HEK293 (cell line): ENCODE data around the gene KIAA0753.

Experiments
- CTCF ChIA-PET: fragments of 350-600 bp; formaldehyde crosslinking; extraction: SDS; loops from one replicate; lab custom pipeline; 2021; ENCODE audit warnings: antibody characterized with exemption; lab: Yijun Ruan, JAX
- POLR2A ChIA-PET: fragments of 300-600 bp; formaldehyde crosslinking; extraction: SDS; loops from one replicate; lab custom pipeline; 2020; ENCODE audit warnings: antibody characterized with exemption, inconsistent platforms; lab: Yijun Ruan, JAX
- H3K27ac ChIP-seq: fragments of 200-500 bp; sonication (Bioruptor generic); 2 replicates; pipeline ENCODE4 v1.5.1; 2014; ENCODE audit warnings: low read depth, low read length, control low read depth, inconsistent platforms; ENCODE audit errors: extremely low read depth
- H3K36me3 ChIP-seq, 2 experiments: fragments of 200-500 bp in 1 of 2; sonication (Bioruptor generic) in 1 of 2; 1 replicate in 1 of 2; 2 replicates in 1 of 2; pipeline ENCODE4 v1.5.1; 2014 to 2017; ENCODE audit warnings: inconsistent platforms in 2 of 2, low read length in 2 of 2; ENCODE audit not compliant: control insufficient read depth in 2 of 2, insufficient read depth in 1 of 2
- H3K4me1 ChIP-seq: fragments of 200-500 bp; sonication (Bioruptor generic); 2 replicates; pipeline ENCODE4 v1.5.1; 2014; ENCODE audit warnings: mild to moderate bottlenecking, low read length, inconsistent platforms; ENCODE audit not compliant: control insufficient read depth, insufficient read depth
- H3K4me3 ChIP-seq: 2 replicates; pipeline ENCODE4 v1.5.1; 2011; ENCODE audit warnings: low read depth, mild to moderate bottlenecking, control low read depth, low read length, moderate library complexity
- H3K9me3 ChIP-seq: fragments of 200-500 bp; sonication (Bioruptor generic); 2 replicates; pipeline ENCODE4 v1.5.1; 2014; ENCODE audit warnings: low read depth, low read length, inconsistent platforms; ENCODE audit not compliant: control insufficient read depth, insufficient read depth
- BCL11A ChIP-seq: fragments of 450-650 bp; formaldehyde crosslinking; IDR thresholded peaks from 2 replicates; pipeline ENCODE4 v1.5.1; 2016; ENCODE audit warnings: low read depth, missing biosample characterization, missing genetic modification characterization
- FEZF1 ChIP-seq: fragments of 450-650 bp; formaldehyde crosslinking; IDR thresholded peaks from 2 replicates; pipeline ENCODE4 v1.5.1; 2016; ENCODE audit warnings: missing biosample characterization, missing genetic modification characterization
- GLI2 ChIP-seq: fragments of 450-650 bp; formaldehyde crosslinking; IDR thresholded peaks from 2 replicates; pipeline ENCODE4; 2017; ENCODE audit warnings: missing biosample characterization, missing genetic modification characterization, low read depth, borderline replicate concordance
- IKZF3 ChIP-seq: fragments of 450-650 bp; IDR thresholded peaks from 2 replicates; pipeline ENCODE4 v1.5.0; 2018; ENCODE audit warnings: missing biosample characterization, mild to moderate bottlenecking, missing genetic modification characterization, moderate library complexity
- OVOL3 ChIP-seq: fragments of 450-650 bp; formaldehyde crosslinking; IDR thresholded peaks from 2 replicates; pipeline ENCODE4 v1.5.1; 2016; ENCODE audit warnings: missing biosample characterization, missing genetic modification characterization
- SALL2 ChIP-seq: fragments of 450-650 bp; formaldehyde crosslinking; IDR thresholded peaks from 2 replicates; pipeline ENCODE4 v1.5.0; 2017; ENCODE audit warnings: missing biosample characterization, mild to moderate bottlenecking, missing genetic modification characterization, borderline replicate concordance
- SCRT1 ChIP-seq: fragments of 450-650 bp; formaldehyde crosslinking; IDR thresholded peaks from 2 replicates; pipeline ENCODE4 v1.5.1; 2016; ENCODE audit warnings: missing biosample characterization, missing genetic modification characterization, borderline replicate concordance
- SP7 ChIP-seq: fragments of 450-650 bp; formaldehyde crosslinking; IDR thresholded peaks from 2 replicates; pipeline ENCODE4 v1.5.1; 2016; ENCODE audit warnings: missing biosample characterization, missing genetic modification characterization
- WT1 ChIP-seq: fragments of 450-650 bp; formaldehyde crosslinking; IDR thresholded peaks from 2 replicates; pipeline ENCODE4 v1.5.1; 2016; ENCODE audit warnings: missing biosample characterization, missing genetic modification characterization
- ZBTB20 ChIP-seq: fragments of 450-650 bp; formaldehyde crosslinking; IDR thresholded peaks from 2 replicates; pipeline ENCODE4 v1.5.1; 2016; ENCODE audit warnings: missing biosample characterization, missing genetic modification characterization
- ZBTB48 ChIP-seq: fragments of 450-650 bp; formaldehyde crosslinking; IDR thresholded peaks from 2 replicates; pipeline ENCODE4 v1.5.1; 2016; ENCODE audit warnings: missing biosample characterization, missing genetic modification characterization
- ZFHX2 ChIP-seq: fragments of 450-650 bp; formaldehyde crosslinking; conservative IDR thresholded peaks from 2 replicates; pipeline ENCODE4 v1.5.1; 2016; ENCODE audit warnings: missing biosample characterization, missing genetic modification characterization
- ZNF19 ChIP-seq: fragments of 450-650 bp; formaldehyde crosslinking; IDR thresholded peaks from 2 replicates; pipeline ENCODE4; 2016; ENCODE audit warnings: missing biosample characterization, missing genetic modification characterization, low read depth
- ZNF239 ChIP-seq: fragments of 450-650 bp; formaldehyde crosslinking; IDR thresholded peaks from 2 replicates; pipeline ENCODE4 v1.5.1; 2016; ENCODE audit warnings: missing biosample characterization, missing genetic modification characterization
- ZNF311 ChIP-seq: fragments of 450-650 bp; formaldehyde crosslinking; IDR thresholded peaks from 2 replicates; pipeline ENCODE4 v1.5.1; 2017; ENCODE audit warnings: missing biosample characterization, missing genetic modification characterization, borderline replicate concordance
- ZNF335 ChIP-seq: fragments of 450-650 bp; formaldehyde crosslinking; conservative IDR thresholded peaks from 2 replicates; pipeline ENCODE4 v1.5.1; 2016; ENCODE audit warnings: missing biosample characterization, missing genetic modification characterization
- ZNF423 ChIP-seq: fragments of 450-650 bp; formaldehyde crosslinking; IDR thresholded peaks from 2 replicates; pipeline ENCODE4 v1.5.1; 2016; ENCODE audit warnings: missing biosample characterization, missing genetic modification characterization
- ZNF48 ChIP-seq: fragments of 450-650 bp; formaldehyde crosslinking; IDR thresholded peaks from 2 replicates; pipeline ENCODE4 v1.5.1; 2016; ENCODE audit warnings: missing biosample characterization, missing genetic modification characterization
- ZNF558 ChIP-seq: fragments of 450-650 bp; formaldehyde crosslinking; IDR thresholded peaks from 2 replicates; pipeline ENCODE4 v1.5.1; 2016; ENCODE audit warnings: missing biosample characterization, missing genetic modification characterization
- ZNF621 ChIP-seq: fragments of 450-650 bp; formaldehyde crosslinking; IDR thresholded peaks from 2 replicates; pipeline ENCODE4 v1.5.1; 2017; ENCODE audit warnings: missing biosample characterization, missing genetic modification characterization
- ZNF624 ChIP-seq: fragments of 450-650 bp; formaldehyde crosslinking; IDR thresholded peaks from 2 replicates; pipeline ENCODE4 v1.5.1; 2017; ENCODE audit warnings: missing biosample characterization, missing genetic modification characterization
- ZSCAN16 ChIP-seq: fragments of 450-650 bp; formaldehyde crosslinking; IDR thresholded peaks from 2 replicates; pipeline ENCODE4 v1.5.1; 2016; ENCODE audit warnings: missing biosample characterization, missing genetic modification characterization
- TF ChIP-seq, protein P1 (sequence below): fragments of 450-650 bp; formaldehyde crosslinking; IDR thresholded peaks from 2 replicates; pipeline ENCODE4 v1.5.1; 2016; ENCODE audit warnings: missing biosample characterization, missing genetic modification characterization
- TF ChIP-seq, protein P2 (sequence below): fragments of 450-650 bp; formaldehyde crosslinking; IDR thresholded peaks from 2 replicates; pipeline ENCODE4 v1.5.1; 2016; ENCODE audit warnings: missing biosample characterization, missing genetic modification characterization
- TF ChIP-seq, protein P3 (sequence below): fragments of 450-650 bp; formaldehyde crosslinking; IDR thresholded peaks from 2 replicates; pipeline ENCODE4 v1.5.1; 2017; ENCODE audit warnings: missing biosample characterization, missing genetic modification characterization
- TF ChIP-seq, protein P4 (sequence below): fragments of 450-650 bp; formaldehyde crosslinking; IDR thresholded peaks from 2 replicates; pipeline ENCODE4 v1.5.1; 2016; ENCODE audit warnings: missing biosample characterization, missing genetic modification characterization
- TF ChIP-seq, protein P5 (sequence below): fragments of 450-650 bp; formaldehyde crosslinking; IDR thresholded peaks from 2 replicates; pipeline ENCODE4 v1.5.1; 2016; ENCODE audit warnings: missing biosample characterization, missing genetic modification characterization

KIAA0753 gene

DNA sequence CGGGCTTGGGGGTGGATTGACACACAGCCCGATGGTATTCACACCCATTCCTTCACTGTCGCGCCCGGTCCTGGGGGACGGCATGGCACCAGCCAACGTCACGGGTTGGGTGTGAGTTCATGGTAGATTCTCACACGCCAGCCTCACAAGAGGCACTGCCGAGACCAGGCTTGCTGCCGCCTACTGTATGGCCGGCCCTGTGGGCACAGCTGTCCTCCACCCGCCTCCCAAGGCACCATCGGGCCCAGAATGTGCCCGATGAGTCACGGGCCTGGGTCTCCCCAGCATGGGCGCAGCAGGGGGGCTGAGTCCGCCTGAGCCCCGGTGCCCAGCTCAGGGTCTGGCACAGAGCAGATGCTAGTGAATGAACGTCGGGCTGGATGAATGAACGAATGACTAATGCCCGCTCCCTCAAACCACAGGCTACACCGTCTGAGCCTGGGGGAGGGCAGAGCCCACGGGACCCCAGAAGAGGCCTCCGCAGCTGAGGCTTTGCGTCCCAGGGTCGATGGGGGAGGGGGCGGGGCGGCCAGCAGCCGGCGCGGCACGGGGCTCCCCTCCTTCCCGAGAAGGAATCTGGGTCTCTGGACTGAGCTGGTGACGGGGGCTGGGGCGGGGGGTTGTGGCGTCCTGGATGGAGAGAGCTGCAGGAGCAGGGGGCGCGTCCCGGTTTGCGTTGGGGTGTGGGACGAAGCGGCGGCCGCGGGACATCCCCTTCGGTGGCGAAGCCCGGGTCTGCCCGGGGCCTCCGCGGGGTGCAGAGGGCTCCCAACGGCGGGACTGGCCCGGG, 85.0 kb downstream of the KIAA0753 start:
- TF ChIP-seq ZNF19 (tag by site-specific recombination) (no peak), SCRT1 (tag by site-specific recombination) (no peak), ZNF621 (no peak), ZNF311 (tag by site-specific recombination) (no peak), ZBTB20 (tag by site-specific recombination) (peak; percentile 67; the same call in 1 of the 2 replicates), ZNF624 (no peak), ZNF239 (tag by site-specific recombination) (no peak), ZFHX2 (tag by site-specific recombination) (0 out of 2 replicates have a peak, but pooled peaks have one; percentile 8), BCL11A (tag by site-specific recombination) (no peak), SALL2 (tag by site-specific recombination) (no peak), ZSCAN16 (tag by site-specific recombination) (no peak), ZNF48 (tag by site-specific recombination) (no peak), ZBTB48 (tag by site-specific recombination) (no peak), OVOL3 (tag by site-specific recombination) (no peak), SP7 (no peak), GLI2 (tag by site-specific recombination) (no peak), IKZF3 (no peak), ZNF335 (tag by site-specific recombination) (peak; percentile 62), WT1 (tag by site-specific recombination) (no peak), ZNF423 (tag by site-specific recombination) (no peak), ZNF558 (tag by site-specific recombination) (no peak), FEZF1 (tag by site-specific recombination) (no peak)
- TF ChIP-seq, protein P1, sequence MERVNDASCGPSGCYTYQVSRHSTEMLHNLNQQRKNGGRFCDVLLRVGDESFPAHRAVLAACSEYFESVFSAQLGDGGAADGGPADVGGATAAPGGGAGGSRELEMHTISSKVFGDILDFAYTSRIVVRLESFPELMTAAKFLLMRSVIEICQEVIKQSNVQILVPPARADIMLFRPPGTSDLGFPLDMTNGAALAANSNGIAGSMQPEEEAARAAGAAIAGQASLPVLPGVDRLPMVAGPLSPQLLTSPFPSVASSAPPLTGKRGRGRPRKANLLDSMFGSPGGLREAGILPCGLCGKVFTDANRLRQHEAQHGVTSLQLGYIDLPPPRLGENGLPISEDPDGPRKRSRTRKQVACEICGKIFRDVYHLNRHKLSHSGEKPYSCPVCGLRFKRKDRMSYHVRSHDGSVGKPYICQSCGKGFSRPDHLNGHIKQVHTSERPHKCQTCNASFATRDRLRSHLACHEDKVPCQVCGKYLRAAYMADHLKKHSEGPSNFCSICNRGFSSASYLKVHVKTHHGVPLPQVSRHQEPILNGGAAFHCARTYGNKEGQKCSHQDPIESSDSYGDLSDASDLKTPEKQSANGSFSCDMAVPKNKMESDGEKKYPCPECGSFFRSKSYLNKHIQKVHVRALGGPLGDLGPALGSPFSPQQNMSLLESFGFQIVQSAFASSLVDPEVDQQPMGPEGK (tag by site-specific recombination): peak; percentile 73
- TF ChIP-seq, protein P2, sequence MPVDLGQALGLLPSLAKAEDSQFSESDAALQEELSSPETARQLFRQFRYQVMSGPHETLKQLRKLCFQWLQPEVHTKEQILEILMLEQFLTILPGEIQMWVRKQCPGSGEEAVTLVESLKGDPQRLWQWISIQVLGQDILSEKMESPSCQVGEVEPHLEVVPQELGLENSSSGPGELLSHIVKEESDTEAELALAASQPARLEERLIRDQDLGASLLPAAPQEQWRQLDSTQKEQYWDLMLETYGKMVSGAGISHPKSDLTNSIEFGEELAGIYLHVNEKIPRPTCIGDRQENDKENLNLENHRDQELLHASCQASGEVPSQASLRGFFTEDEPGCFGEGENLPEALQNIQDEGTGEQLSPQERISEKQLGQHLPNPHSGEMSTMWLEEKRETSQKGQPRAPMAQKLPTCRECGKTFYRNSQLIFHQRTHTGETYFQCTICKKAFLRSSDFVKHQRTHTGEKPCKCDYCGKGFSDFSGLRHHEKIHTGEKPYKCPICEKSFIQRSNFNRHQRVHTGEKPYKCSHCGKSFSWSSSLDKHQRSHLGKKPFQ (tag by site-specific recombination): no peak
- TF ChIP-seq, protein P3, sequence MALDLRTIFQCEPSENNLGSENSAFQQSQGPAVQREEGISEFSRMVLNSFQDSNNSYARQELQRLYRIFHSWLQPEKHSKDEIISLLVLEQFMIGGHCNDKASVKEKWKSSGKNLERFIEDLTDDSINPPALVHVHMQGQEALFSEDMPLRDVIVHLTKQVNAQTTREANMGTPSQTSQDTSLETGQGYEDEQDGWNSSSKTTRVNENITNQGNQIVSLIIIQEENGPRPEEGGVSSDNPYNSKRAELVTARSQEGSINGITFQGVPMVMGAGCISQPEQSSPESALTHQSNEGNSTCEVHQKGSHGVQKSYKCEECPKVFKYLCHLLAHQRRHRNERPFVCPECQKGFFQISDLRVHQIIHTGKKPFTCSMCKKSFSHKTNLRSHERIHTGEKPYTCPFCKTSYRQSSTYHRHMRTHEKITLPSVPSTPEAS (tag by site-specific recombination): no peak
- TF ChIP-seq, protein P4, sequence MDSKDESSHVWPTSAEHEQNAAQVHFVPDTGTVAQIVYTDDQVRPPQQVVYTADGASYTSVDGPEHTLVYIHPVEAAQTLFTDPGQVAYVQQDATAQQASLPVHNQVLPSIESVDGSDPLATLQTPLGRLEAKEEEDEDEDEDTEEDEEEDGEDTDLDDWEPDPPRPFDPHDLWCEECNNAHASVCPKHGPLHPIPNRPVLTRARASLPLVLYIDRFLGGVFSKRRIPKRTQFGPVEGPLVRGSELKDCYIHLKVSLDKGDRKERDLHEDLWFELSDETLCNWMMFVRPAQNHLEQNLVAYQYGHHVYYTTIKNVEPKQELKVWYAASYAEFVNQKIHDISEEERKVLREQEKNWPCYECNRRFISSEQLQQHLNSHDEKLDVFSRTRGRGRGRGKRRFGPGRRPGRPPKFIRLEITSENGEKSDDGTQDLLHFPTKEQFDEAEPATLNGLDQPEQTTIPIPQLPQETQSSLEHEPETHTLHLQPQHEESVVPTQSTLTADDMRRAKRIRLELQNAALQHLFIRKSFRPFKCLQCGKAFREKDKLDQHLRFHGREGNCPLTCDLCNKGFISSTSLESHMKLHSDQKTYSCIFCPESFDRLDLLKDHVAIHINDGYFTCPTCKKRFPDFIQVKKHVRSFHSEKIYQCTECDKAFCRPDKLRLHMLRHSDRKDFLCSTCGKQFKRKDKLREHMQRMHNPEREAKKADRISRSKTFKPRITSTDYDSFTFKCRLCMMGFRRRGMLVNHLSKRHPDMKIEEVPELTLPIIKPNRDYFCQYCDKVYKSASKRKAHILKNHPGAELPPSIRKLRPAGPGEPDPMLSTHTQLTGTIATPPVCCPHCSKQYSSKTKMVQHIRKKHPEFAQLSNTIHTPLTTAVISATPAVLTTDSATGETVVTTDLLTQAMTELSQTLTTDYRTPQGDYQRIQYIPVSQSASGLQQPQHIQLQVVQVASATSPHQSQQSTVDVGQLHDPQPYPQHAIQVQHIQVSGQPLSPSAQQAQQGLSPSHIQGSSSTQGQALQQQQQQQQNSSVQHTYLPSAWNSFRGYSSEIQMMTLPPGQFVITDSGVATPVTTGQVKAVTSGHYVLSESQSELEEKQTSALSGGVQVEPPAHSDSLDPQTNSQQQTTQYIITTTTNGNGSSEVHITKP (tag by site-specific recombination): no peak
- TF ChIP-seq, protein P5, sequence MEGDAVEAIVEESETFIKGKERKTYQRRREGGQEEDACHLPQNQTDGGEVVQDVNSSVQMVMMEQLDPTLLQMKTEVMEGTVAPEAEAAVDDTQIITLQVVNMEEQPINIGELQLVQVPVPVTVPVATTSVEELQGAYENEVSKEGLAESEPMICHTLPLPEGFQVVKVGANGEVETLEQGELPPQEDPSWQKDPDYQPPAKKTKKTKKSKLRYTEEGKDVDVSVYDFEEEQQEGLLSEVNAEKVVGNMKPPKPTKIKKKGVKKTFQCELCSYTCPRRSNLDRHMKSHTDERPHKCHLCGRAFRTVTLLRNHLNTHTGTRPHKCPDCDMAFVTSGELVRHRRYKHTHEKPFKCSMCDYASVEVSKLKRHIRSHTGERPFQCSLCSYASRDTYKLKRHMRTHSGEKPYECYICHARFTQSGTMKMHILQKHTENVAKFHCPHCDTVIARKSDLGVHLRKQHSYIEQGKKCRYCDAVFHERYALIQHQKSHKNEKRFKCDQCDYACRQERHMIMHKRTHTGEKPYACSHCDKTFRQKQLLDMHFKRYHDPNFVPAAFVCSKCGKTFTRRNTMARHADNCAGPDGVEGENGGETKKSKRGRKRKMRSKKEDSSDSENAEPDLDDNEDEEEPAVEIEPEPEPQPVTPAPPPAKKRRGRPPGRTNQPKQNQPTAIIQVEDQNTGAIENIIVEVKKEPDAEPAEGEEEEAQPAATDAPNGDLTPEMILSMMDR (tag by site-specific recombination): no peak
- H3K4me3 ChIP-seq: peak overlapping the region; percentile 44

More for the DNA sequence above, 85.0 kb downstream of the KIAA0753 start:
- CTCF ChIA-PET: no interaction called here
- Histone ChIP-seq H3K36me3 (no peaks in the 10 kb centered on the region), H3K27ac (no peak overlapping the region), H3K4me1 (no peaks in the 10 kb centered on the region), H3K9me3 (no peaks in the 10 kb centered on the region)
- POLR2A ChIA-PET: interaction anchor here (1.0 kb wide), 1 partner anchor 111 kb away, joined by 6 read pairs; the partner anchor contains the start of gene PIMREG
